ENCODE data around the gene RPS5.
"Not testable (repeated sequence)": the region's sequence is repeated elsewhere in the genome, so short reads cannot be mapped to it uniquely, and the experiment has no call there.

Gene RPS5

DNA sequence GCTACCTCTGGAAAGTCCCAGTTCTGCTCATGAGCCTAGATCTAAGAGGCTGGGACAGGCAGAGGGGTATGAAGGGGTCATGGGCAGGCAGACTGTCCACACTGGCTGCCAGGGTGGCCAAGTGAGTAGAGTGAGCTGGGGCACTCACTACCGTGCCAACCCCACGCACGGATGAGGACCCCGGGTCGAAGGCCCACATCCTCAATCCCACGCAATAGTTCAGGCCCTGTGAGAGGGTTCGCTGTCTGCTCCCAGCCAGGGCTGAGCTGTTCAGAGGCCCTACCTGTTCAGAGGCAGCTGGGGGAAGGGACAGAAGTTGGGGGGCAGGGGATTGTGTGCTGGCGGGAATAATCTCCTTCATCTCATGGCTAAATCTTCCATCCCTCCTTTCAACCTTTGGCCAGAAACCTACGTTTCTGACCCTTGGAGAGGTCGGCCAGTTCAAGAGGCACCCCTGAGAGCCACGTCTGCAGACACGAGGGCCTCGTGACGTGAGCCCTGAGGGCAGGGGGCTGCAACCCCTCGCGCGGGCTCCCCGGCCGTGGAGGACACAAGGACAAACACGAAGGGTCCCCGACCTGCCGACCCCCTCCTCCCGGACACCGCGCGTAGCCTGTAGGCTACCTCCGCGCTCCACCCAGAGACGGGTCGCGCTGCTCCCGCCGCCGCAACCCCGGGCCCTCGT, 1.0 kb upstream of the RPS5 start:
- no peak for DNase-seq

DNA sequence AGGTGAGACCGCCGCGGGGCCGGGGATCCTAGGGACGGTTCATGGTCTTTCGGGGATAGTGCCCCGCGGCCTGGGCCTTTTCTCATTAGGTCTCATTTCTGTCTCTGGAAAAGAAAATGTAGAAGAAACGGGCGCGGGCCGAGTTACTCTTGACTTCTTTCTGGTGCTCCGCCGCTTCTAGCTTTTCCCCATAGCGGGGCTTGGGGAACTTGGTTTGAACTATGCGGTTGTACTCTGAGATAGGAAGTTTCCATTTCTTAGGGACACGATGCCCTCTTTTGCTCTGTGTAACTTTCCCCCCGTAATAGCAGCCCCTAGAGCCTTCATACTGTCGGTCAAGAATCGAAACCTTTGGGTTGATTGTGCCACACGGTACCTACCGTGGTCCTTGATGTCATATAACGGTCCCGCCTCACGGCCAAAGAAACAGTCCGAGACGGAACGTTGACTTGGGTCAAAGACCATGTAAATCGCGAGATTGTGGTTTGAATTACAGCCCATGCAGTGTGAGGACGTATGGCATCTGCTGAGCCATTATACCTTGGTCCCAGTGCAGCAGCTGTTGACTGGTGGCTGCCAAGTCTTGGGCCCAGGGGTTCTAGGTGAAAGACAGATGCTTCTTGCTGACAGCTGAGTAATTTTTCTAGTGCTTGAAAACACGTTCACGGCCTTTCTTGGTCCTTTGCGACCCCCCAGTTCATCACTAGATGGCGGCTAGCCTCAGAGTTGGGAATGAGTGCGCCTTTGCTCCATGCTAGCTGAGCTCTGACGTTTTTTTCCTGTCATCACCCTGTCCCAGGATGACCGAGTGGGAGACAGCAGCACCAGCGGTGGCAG, 487 bp downstream of the RPS5 start:
- no peak for DNase-seq

DNA sequence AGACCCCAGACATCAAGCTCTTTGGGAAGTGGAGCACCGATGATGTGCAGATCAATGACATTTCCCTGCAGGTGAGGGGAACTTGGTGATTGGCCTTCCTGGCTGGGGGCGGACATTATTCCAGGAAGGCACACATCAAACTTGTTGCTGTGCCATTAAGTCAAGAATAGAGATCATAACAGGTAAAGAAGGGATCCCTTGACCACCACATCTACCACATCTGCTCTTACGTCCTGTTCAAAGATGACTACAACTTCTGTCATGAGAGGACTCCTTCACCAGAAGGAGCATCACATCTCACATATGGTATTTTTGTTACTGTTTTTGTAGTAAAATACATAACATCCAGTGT, 1.1 kb downstream of the RPS5 start:
- no peak for DNase-seq

DNA sequence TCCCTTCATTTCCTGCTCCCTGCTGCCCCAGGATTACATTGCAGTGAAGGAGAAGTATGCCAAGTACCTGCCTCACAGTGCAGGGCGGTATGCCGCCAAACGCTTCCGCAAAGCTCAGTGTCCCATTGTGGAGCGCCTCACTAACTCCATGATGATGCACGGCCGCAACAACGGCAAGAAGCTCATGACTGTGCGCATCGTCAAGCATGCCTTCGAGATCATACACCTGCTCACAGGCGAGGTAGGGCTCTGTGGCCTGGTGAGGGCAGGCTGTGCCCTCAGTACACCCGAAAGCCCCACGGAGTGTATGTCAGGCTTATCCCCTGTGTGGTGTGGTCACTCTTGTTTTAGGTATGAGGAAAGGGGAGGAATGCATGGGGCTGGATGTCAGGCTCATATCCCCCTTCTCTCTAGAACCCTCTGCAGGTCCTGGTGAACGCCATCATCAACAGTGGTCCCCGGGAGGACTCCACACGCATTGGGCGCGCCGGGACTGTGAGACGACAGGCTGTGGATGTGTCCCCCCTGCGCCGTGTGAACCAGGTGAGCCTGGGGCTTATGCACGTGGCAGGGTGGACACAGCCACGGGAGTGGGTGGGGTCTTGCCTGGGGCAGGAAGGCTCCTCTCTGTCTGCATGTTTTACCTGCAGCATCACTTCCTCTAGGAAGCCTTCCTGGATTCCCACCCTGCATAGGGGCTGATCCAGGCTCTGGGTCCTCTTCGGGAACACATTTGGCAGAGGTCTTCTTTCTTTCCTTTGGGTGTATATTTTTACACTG, 6.1 kb downstream of the RPS5 start:
- no peak for DNase-seq

DNA sequence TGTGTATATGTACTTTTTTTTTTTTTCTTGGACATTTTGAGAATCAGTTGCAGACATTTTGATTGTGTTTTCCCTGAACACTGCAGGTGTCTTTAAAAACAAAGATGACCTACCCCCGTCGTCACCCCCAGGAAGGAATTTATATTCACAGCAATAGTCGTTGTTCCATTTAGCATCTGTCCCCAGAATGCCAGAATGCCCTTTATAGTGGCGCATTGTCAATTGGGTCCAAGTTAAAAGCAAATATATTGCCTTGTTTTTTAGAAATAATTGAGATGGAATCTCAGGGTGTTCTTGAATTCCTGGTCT, 6.6 kb downstream of the RPS5 start:
- no peak for DNase-seq

DNA sequence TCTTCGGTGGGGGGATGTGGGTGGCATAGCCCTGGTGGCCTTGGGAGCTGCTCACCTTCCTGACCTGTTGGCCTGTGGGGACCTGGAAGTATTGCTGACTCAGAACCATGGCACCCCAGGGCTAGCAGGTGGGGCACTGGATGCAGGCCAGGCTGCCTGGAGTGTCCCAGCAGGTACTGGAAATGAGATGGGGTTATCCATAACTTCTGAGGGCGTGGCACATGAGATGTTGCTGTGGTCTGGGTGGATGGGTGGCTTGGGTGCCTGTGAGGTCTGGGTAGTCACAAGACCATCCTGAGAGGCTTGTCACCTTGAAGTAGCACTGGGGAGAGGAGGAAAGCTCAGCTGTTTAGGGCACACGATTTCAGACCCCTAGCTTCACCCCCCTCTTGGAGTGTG, 7.8 kb downstream of the RPS5 start:
- no peak for DNase-seq

DNA sequence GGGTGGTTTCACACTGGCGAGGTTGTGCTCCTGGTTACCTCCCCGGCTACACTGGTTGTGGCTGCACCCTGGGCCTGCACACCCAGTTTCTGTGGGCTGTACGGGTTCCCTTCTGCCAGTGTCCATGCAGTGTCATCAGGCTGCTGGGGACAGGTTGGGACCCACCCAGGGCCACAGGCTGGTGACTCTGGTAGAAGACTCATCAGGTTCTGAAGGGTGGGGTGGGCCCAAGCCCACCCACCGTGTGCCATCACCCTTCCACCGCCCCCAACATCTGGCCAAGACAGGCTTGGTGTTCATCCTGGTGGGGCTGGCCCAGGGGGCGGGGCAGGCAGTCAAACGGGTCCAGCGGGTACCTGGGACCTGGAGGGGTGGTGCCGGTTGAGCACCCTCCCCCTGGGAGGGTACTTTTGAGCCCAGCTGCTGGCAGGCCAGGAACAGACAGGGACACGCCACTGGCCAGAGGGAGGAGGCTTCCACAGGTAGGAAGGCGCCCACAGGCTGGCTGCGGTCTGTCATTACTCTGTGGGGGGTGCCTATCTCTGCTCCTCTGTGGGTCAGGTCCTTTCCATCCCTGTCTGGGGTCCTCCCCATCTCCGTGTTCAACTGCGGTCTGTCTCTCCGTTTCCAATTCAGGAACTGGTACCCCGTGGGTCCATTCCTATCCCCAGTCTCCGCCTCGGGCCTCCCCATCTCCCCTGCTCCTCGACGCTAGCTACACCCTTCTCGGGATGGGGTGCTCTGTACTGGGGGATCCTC, 8.3 kb downstream of the RPS5 start, which contains the start of gene RNF225:
RNF225 (plus strand) TSS at position 437 of the 759 bp plus-strand sequence. CDS start 434 bp downstream, outside the sequence.
- DNase-seq: no peak

DNA sequence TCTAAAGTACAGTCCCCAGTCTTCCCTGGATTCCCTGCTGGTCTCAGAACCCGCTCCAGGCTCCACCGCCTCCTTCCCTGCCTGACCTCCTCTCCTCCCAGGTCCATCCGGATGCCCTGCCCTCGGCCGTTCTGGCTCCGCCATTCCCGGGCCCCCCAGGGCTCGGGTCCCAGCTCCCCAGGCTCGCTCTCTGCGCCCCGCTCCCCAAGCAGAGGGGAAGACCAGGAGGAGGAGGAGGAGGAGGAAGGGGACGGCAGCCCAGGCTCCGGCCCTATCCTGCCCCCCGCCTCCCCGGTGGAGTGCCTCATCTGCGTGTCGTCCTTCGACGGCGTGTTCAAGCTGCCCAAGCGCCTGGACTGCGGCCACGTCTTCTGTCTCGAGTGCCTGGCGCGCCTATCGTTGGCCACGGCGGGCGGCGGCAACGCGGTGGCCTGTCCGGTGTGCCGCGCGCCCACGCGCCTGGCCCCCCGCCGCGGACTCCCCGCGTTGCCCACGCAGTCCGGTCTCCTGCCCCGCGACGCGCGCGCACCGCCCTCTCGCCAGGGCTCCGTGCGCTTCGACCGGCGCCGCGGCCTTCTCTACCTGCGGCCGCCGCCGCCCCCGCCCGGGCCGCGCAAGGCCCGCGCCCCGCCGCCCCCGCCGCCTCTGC, 9.0 kb downstream of the RPS5 start:
- no peak for DNase-seq

DNA sequence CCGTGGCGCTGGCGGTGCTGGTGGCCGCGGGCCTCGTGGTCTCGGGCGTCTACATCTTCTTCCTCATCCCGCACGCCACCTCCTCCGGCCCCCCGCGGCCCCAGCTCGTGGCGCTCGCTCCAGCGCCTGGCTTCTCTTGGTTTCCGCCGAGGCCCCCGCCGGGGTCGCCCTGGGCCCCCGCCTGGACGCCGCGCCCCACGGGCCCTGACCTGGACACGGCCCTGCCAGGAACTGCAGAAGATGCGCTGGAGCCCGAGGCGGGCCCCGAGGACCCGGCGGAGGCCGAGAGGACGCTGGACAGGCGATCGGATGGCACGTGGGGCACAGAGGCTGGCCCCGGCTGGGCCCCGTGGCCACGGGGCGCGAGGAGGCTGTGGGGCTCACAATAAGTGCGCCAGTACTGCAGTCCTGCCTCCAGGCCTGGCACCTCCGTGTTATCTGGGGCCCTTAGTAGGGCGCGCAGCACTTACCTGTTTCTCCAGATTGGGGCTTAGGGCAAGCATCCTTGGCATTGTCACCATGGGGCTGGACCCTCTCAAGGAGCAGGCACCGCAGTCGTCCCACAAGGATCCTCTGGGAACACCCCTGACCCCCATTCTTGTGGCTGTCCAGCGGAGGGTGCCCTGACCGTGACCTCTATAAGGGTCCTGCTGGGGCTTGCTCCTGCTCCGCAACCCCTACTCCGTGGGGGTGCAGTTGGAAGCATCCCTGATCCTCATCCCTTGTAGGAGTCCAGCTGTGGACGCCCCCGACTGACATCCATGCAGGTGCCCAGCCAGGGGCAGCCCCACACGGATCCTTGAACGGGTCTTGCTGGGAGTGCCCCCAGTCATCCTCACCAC, 9.8 kb downstream of the RPS5 start:
- DNase-seq: no peak

DNA sequence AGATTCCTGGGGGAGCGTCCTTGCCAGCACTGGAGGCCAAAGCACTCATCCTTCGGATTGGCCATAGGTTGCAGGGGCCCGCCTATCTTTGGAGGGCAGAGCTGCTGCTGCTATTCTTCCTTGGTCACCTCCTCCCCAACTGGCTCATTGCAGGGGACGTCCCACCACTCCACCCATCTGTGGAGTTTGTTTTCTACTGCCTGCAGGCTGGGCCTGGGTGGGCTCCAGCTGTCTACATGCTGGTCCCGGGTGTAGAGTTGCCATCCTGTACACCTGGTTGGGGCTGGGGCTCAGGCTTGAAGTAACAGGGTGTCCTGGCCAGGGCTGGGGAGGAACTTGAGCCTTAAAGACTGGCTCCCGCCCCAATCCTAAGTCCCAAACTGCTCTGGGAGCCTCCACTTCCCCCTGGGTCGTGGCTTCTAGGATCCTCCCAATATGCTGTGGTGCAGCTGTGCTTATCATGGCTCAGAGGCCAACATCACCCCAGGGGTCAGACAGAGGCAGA, 10.5 kb downstream of the RPS5 start:
- DNase-seq: no peak

DNA sequence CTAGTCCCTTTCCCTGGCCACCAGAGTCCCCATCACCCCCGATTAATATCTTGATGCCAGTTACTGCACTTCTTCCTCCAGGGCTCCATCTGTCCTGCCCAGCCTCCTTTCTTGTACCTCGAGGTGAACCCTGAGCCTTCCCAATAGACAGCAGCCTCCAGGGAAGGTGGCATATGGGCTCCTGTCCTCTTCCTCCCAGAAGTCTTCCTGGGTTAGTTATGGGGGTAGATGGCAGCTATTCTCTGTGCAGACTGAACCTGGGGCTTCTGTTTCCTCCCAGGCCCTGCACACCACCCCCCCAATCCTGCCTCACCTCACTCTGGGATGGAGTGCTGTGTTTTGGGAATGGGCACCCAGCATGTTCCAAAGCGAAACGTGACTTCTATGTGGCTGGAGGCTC, 11.0 kb downstream of the RPS5 start:
- no peak for DNase-seq

DNA sequence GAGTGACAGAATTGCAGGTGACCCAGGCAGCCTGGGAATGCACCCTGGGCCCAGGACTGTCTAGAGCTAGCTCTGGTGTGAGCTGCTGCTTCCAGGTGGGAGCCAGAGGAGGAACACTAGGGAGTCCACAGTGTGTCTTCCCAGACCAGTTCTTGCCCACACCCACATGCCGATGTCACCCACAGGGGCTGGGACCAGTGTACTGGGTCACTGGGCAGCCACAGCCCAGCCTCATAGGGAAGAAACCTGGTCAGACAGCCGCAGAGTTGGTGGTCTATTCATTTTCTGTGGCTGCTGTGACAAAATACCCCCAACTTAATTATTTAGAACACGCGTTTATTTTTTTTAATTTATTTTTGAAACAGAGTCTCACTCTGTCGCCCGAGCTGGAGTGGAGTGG, 11.5 kb downstream of the RPS5 start:
- no peak for DNase-seq

DNA sequence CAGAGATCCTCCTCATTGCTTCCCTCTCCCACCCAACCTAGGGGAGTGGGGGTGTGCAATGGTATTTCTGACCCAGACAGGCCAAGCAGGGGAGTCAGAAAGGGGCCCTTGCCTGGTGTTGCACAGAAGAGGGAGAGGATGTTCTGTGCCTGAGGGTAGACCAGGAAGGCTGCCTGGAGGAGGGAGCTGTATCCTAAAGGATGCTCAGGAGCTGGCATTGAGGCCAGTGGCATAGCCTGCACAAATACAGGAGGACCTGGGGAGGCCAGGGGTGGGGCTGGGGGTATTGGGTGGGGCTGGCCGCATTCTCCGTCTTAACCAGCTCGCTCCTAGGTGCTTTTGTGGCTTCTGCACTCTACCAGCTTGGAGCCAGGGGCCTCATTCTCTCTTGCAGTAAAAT, 12.8 kb downstream of the RPS5 start:
- no peak for DNase-seq

DNA sequence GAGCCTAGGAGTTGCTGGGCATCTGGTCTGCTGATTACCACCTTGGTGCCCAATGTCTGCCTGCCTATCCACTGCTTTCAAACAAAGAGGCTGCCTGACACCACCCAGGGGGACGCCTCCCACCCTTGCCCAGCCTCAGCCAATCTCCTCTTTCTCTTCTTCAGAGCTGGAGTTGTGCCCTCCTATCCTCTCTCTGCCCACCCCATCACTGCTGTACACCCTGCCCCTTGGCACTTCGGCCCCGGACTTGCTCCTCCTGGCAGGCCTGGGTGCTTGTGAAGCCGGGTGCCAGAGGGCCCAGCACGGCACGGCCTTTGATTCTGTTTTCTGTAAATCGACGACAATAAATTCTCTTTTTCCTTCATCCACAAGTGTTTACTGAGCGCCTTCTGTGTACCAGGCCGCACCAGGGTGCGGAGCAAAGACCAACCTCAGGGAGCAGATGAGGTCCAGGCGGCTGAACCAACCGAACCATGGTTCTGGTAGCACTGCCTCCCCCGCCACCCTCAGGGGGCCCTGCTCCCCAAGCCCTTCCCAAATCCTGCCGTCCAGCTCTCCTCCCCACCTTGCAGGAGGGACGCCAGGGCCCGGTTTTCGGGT, 13.3 kb downstream of the RPS5 start:
- DNase-seq: no peak

DNA sequence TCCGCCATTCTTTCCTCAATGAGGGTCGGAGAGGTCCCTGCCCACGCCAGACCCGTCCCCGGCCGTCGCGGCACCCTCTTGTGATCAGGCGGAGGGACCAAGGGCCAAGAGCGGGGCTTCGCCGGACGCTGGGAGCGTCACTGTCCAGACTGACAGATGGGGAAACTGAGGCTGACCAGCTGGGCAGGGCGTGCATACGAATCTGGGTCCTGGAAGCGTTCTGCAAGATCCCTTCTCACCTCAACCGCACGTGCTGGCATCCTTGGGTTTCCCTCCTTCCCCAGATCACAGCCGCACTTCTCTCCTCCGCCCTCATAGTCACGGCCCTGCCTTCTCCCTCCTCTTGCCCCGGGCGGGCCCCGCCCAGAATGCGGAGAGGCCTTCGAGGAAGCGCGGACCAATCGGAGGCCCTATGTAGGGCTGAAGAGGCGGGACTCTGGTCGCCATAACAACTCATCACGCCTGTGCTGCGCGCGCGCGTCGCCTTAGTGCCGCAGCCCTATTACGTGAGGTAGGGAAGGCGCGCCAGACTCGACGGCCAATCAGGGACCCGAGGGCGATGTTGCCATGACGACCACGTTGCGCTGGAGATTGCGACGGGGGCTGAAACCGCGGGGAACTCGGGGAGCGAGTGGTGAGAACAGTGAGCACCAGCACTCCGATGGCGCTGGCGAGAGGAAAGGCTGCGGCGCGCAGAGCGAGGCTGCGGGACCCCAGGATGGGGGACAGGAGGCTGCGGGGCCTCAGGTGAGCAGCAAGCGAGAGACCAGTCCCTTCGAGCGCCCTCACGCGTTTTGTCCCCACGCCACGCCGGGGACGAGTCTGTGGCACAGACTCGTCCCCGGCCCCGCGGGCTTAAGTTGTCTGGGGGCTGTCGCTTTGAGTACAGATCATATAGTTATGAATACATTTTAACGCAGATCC, 14.1 kb downstream of the RPS5 start:
- DNase-seq: peak; percentile 97

DNA sequence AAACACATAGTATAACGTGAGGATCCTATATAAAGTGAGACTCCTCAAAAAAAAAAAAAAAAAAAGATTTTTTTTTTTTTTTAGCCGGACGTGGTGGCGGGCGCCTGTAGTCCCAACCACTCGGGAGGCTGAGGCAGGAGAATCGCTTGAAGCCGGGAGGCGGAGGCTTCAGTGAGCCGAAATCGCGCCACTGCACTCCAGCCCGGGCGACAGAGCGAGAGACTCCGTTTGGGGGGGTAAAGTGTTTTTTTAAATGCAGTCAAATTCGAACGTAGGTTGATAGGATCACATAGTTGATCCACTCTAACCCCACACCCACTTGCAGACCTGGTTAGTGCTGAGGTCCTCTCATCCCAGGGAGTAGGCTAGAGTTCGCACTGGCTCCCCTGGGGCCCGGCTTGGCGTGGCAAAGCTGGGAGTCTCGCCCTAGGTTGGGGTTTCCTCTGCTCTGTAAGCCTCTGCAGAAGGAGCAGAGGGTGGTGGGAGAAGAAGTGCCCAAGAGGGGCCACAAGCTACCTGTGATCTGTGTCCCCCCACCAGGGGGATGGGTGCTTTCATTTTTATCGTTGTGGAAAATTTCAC, 14.9 kb downstream of the RPS5 start:
- no peak for DNase-seq

DNA sequence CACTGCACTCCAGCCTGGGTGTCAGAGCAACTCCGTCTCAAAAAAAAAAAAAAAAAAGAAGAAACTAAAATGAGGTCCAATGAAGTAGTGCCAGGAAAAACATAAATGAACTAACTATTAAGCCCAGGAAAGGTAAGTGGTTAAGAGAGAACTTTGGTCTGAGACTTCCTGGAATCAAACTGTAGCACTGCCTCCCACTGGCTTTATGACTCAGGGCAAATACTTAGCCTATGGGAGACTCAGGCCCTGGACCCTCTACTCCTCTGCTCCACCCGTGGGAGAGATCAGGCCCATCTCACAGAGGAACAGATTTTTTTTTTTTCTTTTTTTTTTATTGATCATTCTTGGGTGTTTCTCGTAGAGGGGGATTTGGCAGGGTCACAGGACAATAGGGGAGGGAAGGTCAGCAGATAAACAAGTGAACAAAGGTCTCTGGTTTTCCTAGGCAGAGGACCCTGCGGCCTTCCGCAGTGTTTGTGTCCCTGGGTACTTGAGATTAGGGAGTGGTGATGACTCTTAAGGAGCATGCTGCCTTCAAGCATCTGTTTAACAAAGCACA, 16.9 kb downstream of the RPS5 start:
- DNase-seq: not testable (repeated sequence)

DNA sequence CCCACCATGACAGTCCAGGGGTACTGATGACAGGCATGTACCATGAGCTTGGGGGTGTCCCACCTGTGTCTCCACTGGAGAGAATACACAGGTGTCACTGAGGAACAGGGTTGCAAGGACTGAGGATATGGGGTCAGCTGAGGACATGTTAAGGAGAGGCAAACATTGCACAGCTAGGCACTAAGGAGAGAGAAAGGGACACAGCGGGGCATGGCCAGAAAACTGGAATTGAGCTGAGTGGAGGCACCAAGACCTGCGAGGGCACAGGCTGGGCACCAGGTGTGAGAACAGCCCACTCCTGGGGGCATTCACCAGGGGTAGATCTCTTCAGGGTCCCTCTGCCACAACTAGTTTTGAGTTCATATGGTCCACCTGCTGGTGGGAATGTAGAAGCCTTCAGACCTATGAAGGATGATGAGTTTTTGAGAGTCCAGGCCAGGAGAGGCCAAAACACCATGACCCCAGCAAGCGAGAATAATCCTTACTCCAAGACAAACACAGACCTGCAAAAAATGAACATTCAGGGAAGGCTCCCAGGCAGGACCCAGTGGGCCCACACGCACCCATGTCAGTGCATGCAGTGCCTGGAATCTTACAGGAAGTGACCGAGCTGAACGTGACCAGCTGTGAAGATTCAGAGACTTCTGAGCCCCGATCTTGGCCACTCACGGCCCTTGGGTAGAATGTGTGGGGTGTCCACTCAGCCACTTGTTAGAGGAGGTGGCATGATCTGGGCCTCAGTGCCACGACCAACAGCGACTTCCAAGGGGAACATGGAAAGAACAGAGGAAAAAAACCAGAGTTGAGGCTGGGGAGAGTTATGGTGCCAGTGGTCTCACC, 20.0 kb downstream of the RPS5 start:
- no peak for DNase-seq

Measured in activated effector memory CD4-positive, alpha-beta T cell treated with Interleukin-2 at 50 U/mL for 16 hours (primary cell).